Myometrial cell (primary cell): Measurements from ENCODE around the gene ELAVL3. TPM values are rescaled to one million over a fixed set of nuclear protein-coding genes. Genes with fewer than 3 reads are reported as not detected.

ENCODE experiments used
- total RNA-seq: library from RNA; depleted of rRNA; stranded (reverse); fragments of >200 nt; gene quantifications from 2 replicates; pipeline ENCODE4 v1.2.3, GENCODE V29; 2015

Gene ELAVL3
- total RNA-seq, result not detected in 2 replicates

GRCh38 chr19:11480715-11481533 lies at the start of gene ELAVL3:
ELAVL3 (minus strand) TSS chr19:11481046; CDS start chr19:11480608, 438 bp downstream.

GRCh38 chr19:11528551-11529341 lies 47.9 kb upstream of the ELAVL3 start, which contains the start of gene ECSIT:
ECSIT (minus strand) TSS chr19:11529134; CDS start chr19:11519170, 9,964 bp downstream.

GRCh38 chr19:11505504-11506100 lies 24.8 kb upstream of the ELAVL3 start, which contains the start of gene ZNF653:
ZNF653 (minus strand) TSS chr19:11505839; CDS start chr19:11505786, 53 bp downstream.

GRCh38 chr19:11435057-11435832 lies 45.6 kb downstream of the ELAVL3 start, which contains the start of the genes ODAD3 and PRKCSH:
ODAD3 (minus strand) TSS chr19:11435121; CDS start chr19:11435016, 105 bp downstream.
PRKCSH (plus strand) TSS chr19:11435635; CDS start chr19:11436118, 483 bp downstream.

GRCh38 chr19:11418549-11419506 lies 62.0 kb downstream of the ELAVL3 start, which contains the start of gene RGL3:
RGL3 (minus strand) TSS chr19:11419314; CDS start chr19:11419278, 36 bp downstream.

Other genes starting within 250 kb of the ELAVL3 start
- gene ANGPTL8, start 241.4 kb downstream of the ELAVL3 start, total RNA-seq, result not detected in 2 replicates
- 25.2 and 26.8 TPM in 2 replicates for gene DOCK6, start 218.5 kb downstream of the ELAVL3 start, total RNA-seq
- not detected in 2 replicates for gene TSPAN16, start 184.9 kb downstream of the ELAVL3 start, total RNA-seq
- gene RAB3D, start 141.4 kb downstream of the ELAVL3 start, total RNA-seq, result 6.6 and 9.0 TPM in 2 replicates
- 181 and 221 TPM in 2 replicates for gene TMEM205, start 134.8 kb downstream of the ELAVL3 start, total RNA-seq
- 12.6 and 12.7 TPM in 2 replicates for gene CCDC159, start 134.5 kb downstream of the ELAVL3 start, total RNA-seq
- 21.4 and 33.2 TPM in 2 replicates for gene PLPPR2, start 125.6 kb downstream of the ELAVL3 start, total RNA-seq
- gene SWSAP1, start 106.4 kb downstream of the ELAVL3 start, total RNA-seq, result 1.7 and 2.5 TPM in 2 replicates
- 9.0 and 13.8 TPM in 2 replicates for gene EPOR, start 96.7 kb downstream of the ELAVL3 start, total RNA-seq
- not detected in 2 replicates for gene RGL3, start 61.7 kb downstream of the ELAVL3 start, total RNA-seq
- under 0.01 and 0.89 TPM in 2 replicates for gene ODAD3, start 45.9 kb downstream of the ELAVL3 start, total RNA-seq
- 183 and 227 TPM in 2 replicates for gene PRKCSH, start 45.4 kb downstream of the ELAVL3 start, total RNA-seq
- 3.2 and 7.8 TPM in 2 replicates for gene ZNF653, start 24.8 kb upstream of the ELAVL3 start, total RNA-seq
- 43.2 and 46.1 TPM in 2 replicates for gene ECSIT, start 48.1 kb upstream of the ELAVL3 start, total RNA-seq
- 5.5 and 10.3 TPM in 2 replicates for gene CNN1, start 57.8 kb upstream of the ELAVL3 start, total RNA-seq
- 46.3 and 65.7 TPM in 2 replicates for gene ELOF1, start 78.2 kb upstream of the ELAVL3 start, total RNA-seq
- gene ACP5, start 96.6 kb upstream of the ELAVL3 start, total RNA-seq, result not detected in 2 replicates
- 8.1 and 8.7 TPM in 2 replicates for gene ZNF627, start 116.4 kb upstream of the ELAVL3 start, total RNA-seq